Lung (tissue), 12 donors: ENCODE data around the gene PTPRN2. TPM values are rescaled to one million over a fixed set of nuclear protein-coding genes. Genes with fewer than 3 reads are reported as not detected.

Source experiments
- ATAC-seq: fragments of 200-7000 bp; cut with Tn5 transposase; one replicate; pipeline ENCODE4 v1.9.1; 2020; ENCODE audit warnings: moderate number of reproducible peaks; ENCODE audit not compliant: insufficient read depth, low FRiP score
- DNase-seq, 3 donors: peaks; one replicate each; pipeline ENCODE4 v3.0.0-alpha.2; 2013 to 2017
- H3K27ac ChIP-seq, 2 donors: one replicate each; pipeline ENCODE4 v1.5.1; 2013; ENCODE audit warnings: mild to moderate bottlenecking in 2 of 2, moderate library complexity in 2 of 2, control low read depth in 1 of 2, inconsistent platforms in 1 of 2, low read depth in 1 of 2, low read length in 1 of 2
- H3K27me3 ChIP-seq, 3 donors: one replicate each; pipeline ENCODE4 v1.5.1; 2013; ENCODE audit warnings: low read length in 2 of 3; ENCODE audit not compliant: control insufficient read depth in 3 of 3, insufficient read depth in 3 of 3
- H3K36me3 ChIP-seq, 4 donors: one replicate each; pipeline ENCODE4 v1.5.1; 2013; ENCODE audit warnings: low read length in 4 of 4, mild to moderate bottlenecking in 1 of 4, moderate library complexity in 1 of 4; ENCODE audit not compliant: control insufficient read depth in 4 of 4, insufficient read depth in 4 of 4
- H3K4me1 ChIP-seq, 5 donors: one replicate each; pipeline ENCODE4 v1.5.1; 2013; ENCODE audit warnings: low read length in 5 of 5, mild to moderate bottlenecking in 2 of 5, moderate library complexity in 1 of 5; ENCODE audit not compliant: control insufficient read depth in 5 of 5, insufficient read depth in 5 of 5
- H3K4me3 ChIP-seq: one replicate; pipeline ENCODE4 v1.5.1; 2013; ENCODE audit warnings: mild to moderate bottlenecking, control low read depth, moderate library complexity
- H3K9ac ChIP-seq, 2 donors: one replicate each; pipeline ENCODE4 v1.5.1; 2013; ENCODE audit warnings: low read length in 2 of 2, control low read depth in 1 of 2; ENCODE audit not compliant: insufficient read depth in 1 of 2
- H3K9me3 ChIP-seq, 4 donors: one replicate each; pipeline ENCODE4 v1.5.1; 2013; ENCODE audit warnings: low read length in 3 of 4, mild to moderate bottlenecking in 1 of 4, moderate library complexity in 1 of 4; ENCODE audit not compliant: control insufficient read depth in 4 of 4, insufficient read depth in 3 of 4
- CTCF ChIP-seq: IDR thresholded peaks from 2 replicates; pipeline ENCODE4 v1.5.1; 2012; ENCODE audit warnings: mild to moderate bottlenecking; ENCODE audit errors: control extremely low read depth, extremely low read depth
- WGBS, 2 donors: extraction: QIAGEN DNeasy Blood & Tissue Kit; methylation state at CpG; one replicate each; pipeline ENCODE4 v1.1.7; 2013; 5-methylcytosine and 5-hydroxymethylcytosine counted together
- polyA plus RNA-seq, 2 donors: library from polyadenylated mRNA; stranded (reverse); fragments of 200-250 nt; gene quantifications; one replicate each; pipeline ENCODE4 v1.2.1, GENCODE V29; 2013
- total RNA-seq, 2 donors: library from RNA; depleted of rRNA in 1 of 2; stranded (reverse); fragments of >200 nt in 1 of 2; gene quantifications; one replicate each; pipeline ENCODE4 v1.2.1, GENCODE V29; 2014 to 2021
- donor health status: control.
- donor health status: control.
- donor health status: Bipolar disorder and iron deficiency.
- donor health status: healthy.
- donor health status: DM: yes; HTN: yes; CAD: no.

Gene PTPRN2
- total and polyA plus RNA-seq, 4 donors, result 2.1 to 7.4 (median 4.4) TPM

- Histone ChIP-seq H3K36me3 (no peaks in the 10 kb centered on the region), H3K27ac (no peak overlapping the region), H3K9me3 (no peaks in the 10 kb centered on the region), H3K4me3 (no peak overlapping the region), H3K9ac (no peak overlapping the region), H3K4me1 (peaks cover 0 to 32% (median 9%) of the 10 kb centered on the region in 5 donors), H3K27me3 (no peaks in the 10 kb centered on the region)
- DNase-seq (peak in 2 of 3 donors; percentile 47 to 58), ATAC-seq (no peak)
- no peak for TF ChIP-seq CTCF
- WGBS, 2 donors, result 51 to 62% methylated on average over 8 of the region's 8 CpGs
These were observed 118.1 kb downstream of the PTPRN2 start for GRCh38 chr7:158469396-158470051.

DNA sequence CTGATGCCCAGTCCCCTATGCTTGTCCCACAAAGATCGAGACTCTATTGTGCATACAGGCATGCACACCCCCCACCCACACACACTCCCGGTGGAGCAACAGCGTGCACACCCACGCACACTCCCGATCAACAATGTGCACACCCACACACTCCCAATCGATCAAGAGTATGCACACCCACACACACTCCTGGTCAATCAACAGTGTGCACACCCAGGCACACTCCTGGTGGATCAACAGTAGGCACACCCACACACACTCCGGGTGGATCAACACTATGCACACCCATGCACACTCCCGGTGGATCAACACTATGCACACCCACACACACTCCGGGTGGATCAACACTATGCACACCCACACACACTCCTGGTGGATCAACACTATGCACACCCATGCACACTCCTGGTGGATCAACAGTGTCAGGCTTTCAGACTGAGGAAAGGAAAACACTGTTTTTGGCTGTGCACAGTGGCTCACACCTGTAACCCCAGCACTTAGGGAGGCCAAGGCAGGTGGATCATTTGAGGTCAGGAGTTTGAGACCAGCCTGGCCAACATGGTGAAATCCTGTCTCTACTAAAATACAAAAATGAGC lies 118.8 kb downstream of the PTPRN2 start:
- Histone ChIP-seq H3K36me3 (no peaks in the 10 kb centered on the region), H3K27ac (no peak overlapping the region), H3K4me3 (no peak overlapping the region), H3K27me3 (no peaks in the 10 kb centered on the region), H3K9ac (no peak overlapping the region), H3K4me1 (peaks cover 0 to 25% (median 9%) of the 10 kb centered on the region in 5 donors), H3K9me3 (no peaks in the 10 kb centered on the region)
- DNase-seq (no peak), ATAC-seq (no peak)
- no peak for TF ChIP-seq CTCF
- 69 to 83% methylated on average over 9 of the region's 9 CpGs for WGBS, 2 donors

GRCh38 chr7:158468181-158468580 lies 119.4 kb downstream of the PTPRN2 start:
- no peak overlapping the region for H3K9ac ChIP-seq
- H3K27ac ChIP-seq, result no peak overlapping the region
- ATAC-seq (no peak), DNase-seq (no peak)
- TF ChIP-seq CTCF, result no peak
- H3K4me3 ChIP-seq, result no peak overlapping the region
- no peaks in the 10 kb centered on the region for H3K36me3 ChIP-seq
- WGBS, 2 donors, result 17 to 19% methylated on average over 10 of the region's 10 CpGs
- H3K27me3 ChIP-seq, result no peaks in the 10 kb centered on the region
- no peaks in the 10 kb centered on the region for H3K9me3 ChIP-seq
- peaks cover 0 to 19% (median 9%) of the 10 kb centered on the region in 5 donors for H3K4me1 ChIP-seq
